Testis (tissue), 2 donors: ENCODE measurements around the gene ZSCAN21.

Source experiments
- CTCF ChIP-seq, 3 experiments: fragments of 450-650 bp in 2 of 3; fragments of 200-600 bp in 1 of 3; sonication (generic) in 1 of 3; IDR thresholded peaks; one replicate each; pipeline ENCODE4 v1.5.1; 2016 to 2019; ENCODE audit warnings: antibody characterized with exemption in 3 of 3, mild to moderate bottlenecking in 2 of 3, moderate library complexity in 1 of 3
- POLR2A ChIP-seq: fragments of 450-650 bp; IDR thresholded peaks from one replicate; pipeline ENCODE4 v1.6.1; 2017; ENCODE audit warnings: antibody characterized with exemption, mild to moderate bottlenecking, moderate library complexity

- TF ChIP-seq CTCF (IDR thresholded peaks at IDR 0.05): no peak
- no peak for TF ChIP-seq POLR2A
Measured at GRCh38 chr7:100003711-100004661, 45.6 kb upstream of the ZSCAN21 start.
